AG08396 (cell line): ENCODE data around the gene ANO3.

Experiments
- DNase-seq: peaks from one replicate; pipeline ENCODE4 v3.0.0; 2012; ENCODE audit warnings: low spot score, mixed read lengths

Gene ANO3

DNA sequence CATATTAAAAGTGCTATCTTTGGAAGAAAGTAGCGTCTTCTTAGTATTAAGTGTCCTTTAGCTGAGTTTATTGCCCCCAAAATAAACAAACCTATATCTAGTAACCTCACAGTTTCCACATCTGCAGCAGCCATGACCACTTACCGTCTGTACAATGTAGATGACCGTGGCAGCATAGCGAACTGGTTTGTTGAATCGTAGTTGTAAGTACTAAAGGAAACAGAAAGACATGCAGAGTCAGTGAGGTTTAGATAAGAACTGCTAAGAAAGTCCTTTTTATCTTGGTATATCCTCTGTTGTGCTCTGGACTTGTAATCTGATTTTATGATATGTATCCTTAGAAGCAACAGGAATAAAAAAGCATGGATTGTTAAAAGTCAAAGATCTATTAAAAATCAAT, 380.6 kb downstream of the ANO3 start:
- DNase-seq: no peak
